Endothelial cell of umbilical vein (primary cell): Measurements from ENCODE around the gene PRDM16. TPM values are rescaled to one million over a fixed set of nuclear protein-coding genes. Genes with fewer than 3 reads are reported as not detected.

Experiments used
- BruUV-seq: library from RNA; stranded (reverse); fragments of 400-500 nt; replicated peaks from 2 replicates; lab custom pipeline; 2021; lab: Mats Ljungman, UMichigan
- CTCF ChIA-PET: fragments of 300-600, 350-600 bp; sonication (Branson Sonifier 250); formaldehyde crosslinking; loops from one replicate; lab custom pipeline; 2021; ENCODE audit warnings: antibody characterized with exemption, inconsistent platforms; lab: Charles Lee
- POLR2A ChIA-PET: fragments of 300-600, 350-600 bp; sonication (Branson Sonifier 250); formaldehyde crosslinking; loops from one replicate; lab custom pipeline; 2021; ENCODE audit warnings: antibody characterized with exemption, inconsistent platforms; lab: Charles Lee
- DNase-seq: peaks from one replicate; pipeline ENCODE4 v3.0.0-alpha.2; 2011; ENCODE audit warnings: low read depth, low spot score
- FAIRE-seq: peaks from 2 replicates; lab custom pipeline; 2011; peaks lifted over from hg19 to GRCh38; lab: Jason Lieb, UNC
- H2AFZ ChIP-seq: 2 replicates; pipeline ENCODE4 v1.6.0; 2012; ENCODE audit warnings: low read depth, low read length, control low read depth, inconsistent platforms
- H3K27ac ChIP-seq: 2 replicates; pipeline ENCODE4 v1.5.1; 2011; ENCODE audit warnings: low read depth, mild to moderate bottlenecking, control low read depth, low read length, moderate library complexity; ENCODE audit not compliant: insufficient read depth
- H3K27me3 ChIP-seq, 2 experiments: 2 replicates each; pipeline versions ENCODE4 v1.6.0 to v1.6.1; 2011; ENCODE audit warnings: low read length in 2 of 2, mixed read lengths in 1 of 2; ENCODE audit not compliant: control insufficient read depth in 2 of 2, insufficient read depth in 2 of 2
- H3K36me3 ChIP-seq, 2 experiments: 2 replicates in 1 of 2; 3 replicates in 1 of 2; pipeline ENCODE4 v1.5.1; 2011; ENCODE audit warnings: low read length in 2 of 2, mild to moderate bottlenecking in 1 of 2, moderate library complexity in 1 of 2; ENCODE audit not compliant: control insufficient read depth in 2 of 2, insufficient read depth in 2 of 2; ENCODE audit errors: extremely low read depth in 1 of 2
- H3K4me1 ChIP-seq: 3 replicates; pipeline ENCODE4 v1.5.1; 2011; ENCODE audit warnings: mild to moderate bottlenecking, low read length; ENCODE audit not compliant: control insufficient read depth, insufficient read depth; ENCODE audit errors: extremely low read depth
- H3K4me2 ChIP-seq: 2 replicates; pipeline ENCODE4 v1.6.1; 2011; ENCODE audit warnings: low read length, control low read depth, mixed read lengths; ENCODE audit not compliant: insufficient read depth
- H3K4me3 ChIP-seq, 3 experiments: fragments of 200-600 bp in 1 of 3; sonication (generic), shearing (Covaris generic) in 1 of 3; replicated peaks in 1 of 3; 2 replicates each; pipeline ENCODE4 v1.5.1; 2011 to 2016; ENCODE audit warnings: control low read depth in 3 of 3, low read length in 3 of 3, mild to moderate bottlenecking in 2 of 3, inconsistent platforms in 1 of 3, low read depth in 1 of 3, moderate library complexity in 1 of 3; ENCODE audit not compliant: insufficient read depth in 1 of 3
- H3K79me2 ChIP-seq: 2 replicates; pipeline ENCODE4 v1.6.0; 2012; ENCODE audit warnings: low read length, inconsistent platforms; ENCODE audit not compliant: control insufficient read depth, insufficient read depth
- H3K9ac ChIP-seq: replicated peaks from 2 replicates; pipeline ENCODE3; 2011; ENCODE audit warnings: low read length, control low read depth; ENCODE audit not compliant: insufficient read depth; ENCODE audit errors: extremely low read depth
- H3K9me1 ChIP-seq: replicated peaks from 3 replicates; pipeline ENCODE4 v1.6.0; 2011; ENCODE audit warnings: mild to moderate bottlenecking, low read length; ENCODE audit not compliant: control insufficient read depth, insufficient read depth; ENCODE audit errors: extremely low read depth
- H3K9me3 ChIP-seq: replicated peaks from 2 replicates; pipeline ENCODE4 v1.5.1; 2012; ENCODE audit warnings: low read length, inconsistent platforms; ENCODE audit not compliant: control insufficient read depth, insufficient read depth
- H4K20me1 ChIP-seq: replicated peaks from 2 replicates; pipeline ENCODE3; 2011; ENCODE audit warnings: mild to moderate bottlenecking, low read length; ENCODE audit not compliant: control insufficient read depth, insufficient read depth; ENCODE audit errors: extremely low read depth
- EZH2 ChIP-seq: IDR thresholded peaks from 2 replicates; pipeline ENCODE4 v1.6.1; 2012; ENCODE audit warnings: borderline replicate concordance, low read depth, mild to moderate bottlenecking, moderate library complexity, low read length, inconsistent platforms; ENCODE audit not compliant: severe bottlenecking
- FOS ChIP-seq: IDR thresholded peaks from 2 replicates; pipeline ENCODE4 v1.6.1; 2011; ENCODE audit warnings: mild to moderate bottlenecking, low read length, moderate library complexity, borderline replicate concordance; ENCODE audit not compliant: insufficient read depth
- GATA2 ChIP-seq: IDR thresholded peaks from 2 replicates; pipeline ENCODE4 v1.7.0; 2011; ENCODE audit warnings: low read depth, mild to moderate bottlenecking, moderate library complexity, mixed read lengths, low read length; ENCODE audit not compliant: insufficient read length, insufficient read depth
- JUN ChIP-seq: IDR thresholded peaks from 2 replicates; pipeline ENCODE4 v1.6.1; 2011; ENCODE audit warnings: borderline replicate concordance, low read depth; ENCODE audit not compliant: insufficient read length, insufficient read depth
- MYC ChIP-seq: IDR thresholded peaks from one replicate; pipeline ENCODE4 v1.6.1; 2011; ENCODE audit warnings: mild to moderate bottlenecking, low read depth, low read length
- POLR2A ChIP-seq: IDR thresholded peaks from 2 replicates; pipeline ENCODE4 v1.6.1; 2012; ENCODE audit warnings: low read depth, mild to moderate bottlenecking, control low read depth, low read length
- POLR2AphosphoS5 ChIP-seq: IDR thresholded peaks from 2 replicates; pipeline ENCODE4 v1.6.1; 2012; ENCODE audit warnings: low read depth, mild to moderate bottlenecking, control low read depth, low read length, moderate library complexity; ENCODE audit not compliant: insufficient read depth
- dilution Hi-C: fragments of 300-500 bp; cut with MboI; formaldehyde crosslinking; loops from one replicate; pipeline ENCODE4 v1.15.0; 2019; ENCODE audit warnings: low sequenced_read_pairs; ENCODE audit not compliant: extremely low pct_ligation_motif_present
- intact Hi-C: fragments of 100-400 bp; cut with micrococcal nuclease; formaldehyde crosslinking; loops from one replicate; pipeline ENCODE4 v1.10.0; 2022
- polyA plus RNA-seq, 4 experiments: library from polyadenylated mRNA; depleted of rRNA in 3 of 4; stranded (reverse) in 3 of 4; unstranded in 1 of 4; fragments of >200 nt; gene quantifications; 2 replicates each; pipeline versions ENCODE4 v1.2.1 to v1.2.3, GENCODE V29; 2011 to 2012; ENCODE audit warnings: missing spikeins in 1 of 4
- total RNA-seq: library from RNA; stranded (reverse); gene quantifications from 2 replicates; pipeline ENCODE4 v1.2.3, GENCODE V29; 2021
- TF ChIP-seq, protein P1 (sequence below), 2 donors: IDR thresholded peaks; 1 replicate in 1 of 2; 2 replicates in 1 of 2; pipeline ENCODE4 v1.5.1; 2011; ENCODE audit warnings: low read length in 2 of 2, mild to moderate bottlenecking in 2 of 2, moderate library complexity in 2 of 2, control low read depth in 1 of 2, inconsistent platforms in 1 of 2, low read depth in 1 of 2; ENCODE audit not compliant: insufficient read depth in 1 of 2; ENCODE audit errors: extremely low read depth in 1 of 2
- TF ChIP-seq, protein P2 (sequence below): IDR thresholded peaks from 2 replicates; pipeline ENCODE4 v1.6.1; 2011; ENCODE audit not compliant: insufficient read depth, insufficient read length

The PRDM16 gene
- total and polyA plus RNA-seq, 2 donors (not counting 3 experiments of a cell fraction or from before 2014, with no cell fraction given) = not detected

DNA sequence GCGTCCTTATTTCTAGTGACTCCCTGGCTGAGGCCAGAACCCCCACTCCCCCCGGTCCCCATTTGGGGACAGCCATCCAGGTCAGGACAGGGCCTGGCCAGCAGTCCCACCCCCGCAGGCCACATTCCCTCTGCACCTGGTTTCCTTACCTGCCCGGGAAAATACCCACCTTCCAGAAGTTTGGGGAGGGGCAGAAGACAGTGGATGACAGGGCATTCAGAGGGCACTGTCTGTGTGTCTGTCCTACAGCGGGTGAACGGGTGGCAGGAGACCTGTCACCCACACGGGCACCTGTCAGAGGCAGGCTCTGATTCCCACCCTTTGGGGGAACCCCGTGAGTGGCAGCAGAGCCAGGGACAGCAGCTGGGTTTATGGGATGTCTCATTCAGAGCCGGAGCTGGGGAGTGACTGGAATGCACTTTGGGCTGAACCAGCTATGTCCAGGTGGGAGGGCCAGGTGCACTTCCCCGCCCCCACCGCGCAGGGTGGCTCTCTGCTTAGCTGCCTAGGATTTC lies 387.5 kb downstream of the PRDM16 start:
- Histone ChIP-seq H3K4me1 (no peaks in the 10 kb centered on the region), H3K27me3 (no peaks in the 10 kb centered on the region), H4K20me1 (no peaks in the 10 kb centered on the region), H3K4me3 (no peak overlapping the region), H3K36me3 (no peaks in the 10 kb centered on the region), H2AFZ (no peak overlapping the region), H3K9ac (no peak overlapping the region), H3K9me1 (no peaks in the 10 kb centered on the region), H3K27ac (no peak overlapping the region), H3K4me2 (no peak overlapping the region), H3K9me3 (no peaks in the 10 kb centered on the region), H3K79me2 (no peaks in the 10 kb centered on the region)
- dilution Hi-C loops (no loop called here), intact Hi-C loops (no loop called here)
- CTCF ChIA-PET = interaction anchor here (1.1 to 1.2 kb wide), 2 partner anchors 162 to 268 kb away, joined by 5 to 6 read pairs; no protein-coding TSS in a partner anchor
- DNase-seq (no peak), FAIRE-seq (no peak)
- POLR2A ChIA-PET = no interaction called here
- BruUV-seq = no TSS peak
- TF ChIP-seq POLR2AphosphoS5 (no peak), EZH2 (no peak), JUN (no peak), POLR2A (no peak), FOS (no peak), MYC (no peak), GATA2 (no peak)
- TF ChIP-seq, protein P1, sequence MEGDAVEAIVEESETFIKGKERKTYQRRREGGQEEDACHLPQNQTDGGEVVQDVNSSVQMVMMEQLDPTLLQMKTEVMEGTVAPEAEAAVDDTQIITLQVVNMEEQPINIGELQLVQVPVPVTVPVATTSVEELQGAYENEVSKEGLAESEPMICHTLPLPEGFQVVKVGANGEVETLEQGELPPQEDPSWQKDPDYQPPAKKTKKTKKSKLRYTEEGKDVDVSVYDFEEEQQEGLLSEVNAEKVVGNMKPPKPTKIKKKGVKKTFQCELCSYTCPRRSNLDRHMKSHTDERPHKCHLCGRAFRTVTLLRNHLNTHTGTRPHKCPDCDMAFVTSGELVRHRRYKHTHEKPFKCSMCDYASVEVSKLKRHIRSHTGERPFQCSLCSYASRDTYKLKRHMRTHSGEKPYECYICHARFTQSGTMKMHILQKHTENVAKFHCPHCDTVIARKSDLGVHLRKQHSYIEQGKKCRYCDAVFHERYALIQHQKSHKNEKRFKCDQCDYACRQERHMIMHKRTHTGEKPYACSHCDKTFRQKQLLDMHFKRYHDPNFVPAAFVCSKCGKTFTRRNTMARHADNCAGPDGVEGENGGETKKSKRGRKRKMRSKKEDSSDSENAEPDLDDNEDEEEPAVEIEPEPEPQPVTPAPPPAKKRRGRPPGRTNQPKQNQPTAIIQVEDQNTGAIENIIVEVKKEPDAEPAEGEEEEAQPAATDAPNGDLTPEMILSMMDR (IDR thresholded peaks at IDR 0.05; ENCODE audit: extremely low read depth in 1 of 2, insufficient read depth in 1 of 2, low read depth in 1 of 2, low read length in 2 of 2) = no peak
- TF ChIP-seq, protein P2, sequence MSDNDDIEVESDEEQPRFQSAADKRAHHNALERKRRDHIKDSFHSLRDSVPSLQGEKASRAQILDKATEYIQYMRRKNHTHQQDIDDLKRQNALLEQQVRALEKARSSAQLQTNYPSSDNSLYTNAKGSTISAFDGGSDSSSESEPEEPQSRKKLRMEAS = no peak
